HCT116 (cell line): ENCODE results near the gene SERPINI1. TPM values are rescaled to one million over a fixed set of nuclear protein-coding genes. Genes with fewer than 3 reads are reported as not detected.

Source experiments
- ATAC-seq: fragments of 200-7000 bp; cut with Tn5 transposase; 2 replicates; pipeline ENCODE4 v1.9.1; 2020; ENCODE audit warnings: mild to moderate bottlenecking, moderate library complexity
- BruUV-seq: library from RNA; stranded (reverse); fragments of 400-500 nt; replicated peaks from 2 replicates; lab custom pipeline; 2021; lab: Mats Ljungman, UMichigan
- CTCF ChIA-PET: fragments of 300-600 bp; sonication (Branson Sonifier 250); formaldehyde crosslinking; loops from one replicate; lab custom pipeline; 2021; ENCODE audit warnings: antibody characterized with exemption; lab: Charles Lee
- POLR2A ChIA-PET: fragments of 300-600, 350-600 bp; sonication (Branson Sonifier 250); formaldehyde crosslinking; loops from one replicate; lab custom pipeline; 2021; ENCODE audit warnings: antibody characterized with exemption; lab: Charles Lee
- RAD21 ChIA-PET, 2 experiments: fragments of 300-600 bp; sonication (Branson Sonifier 250); formaldehyde crosslinking; loops; one replicate each; lab custom pipeline; 2023; ENCODE audit warnings: low total read pairs in 2 of 2; ENCODE audit not compliant: uncharacterized antibody in 2 of 2, unreplicated experiment in 2 of 2, low non-redundant PET in 1 of 2; lab: Charles Lee
- DNase-seq: peaks from one replicate; pipeline ENCODE4 v3.0.0-alpha.2; 2010; ENCODE audit warnings: low read depth, low spot score
- H2AFZ ChIP-seq: fragments of 200-600 bp; shearing (Covaris generic), sonication (generic); 2 replicates; pipeline ENCODE4 v1.6.1; 2017; ENCODE audit warnings: low read depth, mixed run types, mixed read lengths, antibody characterized with exemption, low read length; ENCODE audit not compliant: poor library complexity, severe bottlenecking
- H3K27ac ChIP-seq: 2 replicates; pipeline ENCODE4 v1.5.1; 2012; ENCODE audit warnings: low read depth, low read length
- H3K27me3 ChIP-seq: fragments of 200-600 bp; sonication (generic); 2 replicates; pipeline ENCODE4 v1.6.1; 2016; ENCODE audit warnings: mixed run types, low read length, mixed read lengths; ENCODE audit not compliant: insufficient read depth
- H3K36me3 ChIP-seq, 2 experiments: fragments of 200-500 bp in 1 of 2; fragments of 200-600 bp in 1 of 2; sonication (Bioruptor generic) in 1 of 2; sonication (generic) in 1 of 2; 2 replicates each; pipeline versions ENCODE4 v1.5.1 to v1.6.1; 2014 to 2016; ENCODE audit warnings: low read length in 2 of 2, inconsistent platforms in 1 of 2, mixed read lengths in 1 of 2, mixed run types in 1 of 2; ENCODE audit not compliant: insufficient read depth in 2 of 2, control insufficient read depth in 1 of 2
- H3K4me1 ChIP-seq, 2 experiments: fragments of 200-600 bp in 1 of 2; sonication (generic) in 1 of 2; 2 replicates each; pipeline versions ENCODE4 v1.5.1 to v1.6.1; 2012 to 2017; ENCODE audit warnings: low read length in 2 of 2, inconsistent platforms in 1 of 2, mild to moderate bottlenecking in 1 of 2, mixed read lengths in 1 of 2, mixed run types in 1 of 2, moderate library complexity in 1 of 2; ENCODE audit not compliant: insufficient read depth in 2 of 2, control insufficient read depth in 1 of 2
- H3K4me2 ChIP-seq: fragments of 200-600 bp; sonication (generic); 2 replicates; pipeline ENCODE4 v1.6.1; 2017; ENCODE audit warnings: mixed run types, low read length, mixed read lengths
- H3K4me3 ChIP-seq, 2 experiments: fragments of 200-600 bp in 1 of 2; sonication (generic) in 1 of 2; replicated peaks in 1 of 2; 2 replicates each; pipeline ENCODE4 v1.5.1; 2011 to 2016; ENCODE audit warnings: low read length in 2 of 2, control low read depth in 1 of 2, low read depth in 1 of 2, mild to moderate bottlenecking in 1 of 2, mixed read lengths in 1 of 2, mixed run types in 1 of 2
- H3K79me2 ChIP-seq: fragments of 200-600 bp; sonication (generic); 2 replicates; pipeline ENCODE4 v1.6.1; 2017; ENCODE audit warnings: mild to moderate bottlenecking, mixed run types, low read length, moderate library complexity, mixed read lengths; ENCODE audit not compliant: insufficient read depth
- H3K9ac ChIP-seq: fragments of 200-600 bp; sonication (generic); 2 replicates; pipeline ENCODE4 v1.6.1; 2016; ENCODE audit warnings: low read length, mixed read lengths
- H3K9me2 ChIP-seq: fragments of 200-600 bp; sonication (generic), shearing (Covaris generic); 2 replicates; pipeline ENCODE4 v1.6.1; 2017; ENCODE audit warnings: mixed run types, mild to moderate bottlenecking, moderate library complexity; ENCODE audit not compliant: insufficient read depth
- H3K9me3 ChIP-seq, 2 experiments: fragments of 200-500 bp in 1 of 2; fragments of 200-600 bp in 1 of 2; sonication (Bioruptor generic) in 1 of 2; sonication (generic) in 1 of 2; 2 replicates each; pipeline ENCODE4 v1.6.1; 2014 to 2017; ENCODE audit warnings: low read length in 2 of 2, mixed read lengths in 2 of 2, inconsistent platforms in 1 of 2, low read depth in 1 of 2, mild to moderate bottlenecking in 1 of 2, mixed run types in 1 of 2, moderate library complexity in 1 of 2; ENCODE audit not compliant: control insufficient read depth in 1 of 2, insufficient read depth in 1 of 2
- H4K20me1 ChIP-seq: fragments of 200-600 bp; sonication (generic), shearing (Covaris generic); 2 replicates; pipeline ENCODE4 v1.6.1; 2017; ENCODE audit warnings: mixed run types, mild to moderate bottlenecking, moderate library complexity; ENCODE audit not compliant: insufficient read depth
- JUND ChIP-seq: IDR thresholded peaks from 2 replicates; pipeline ENCODE4 v1.6.1; 2012
- POLR2A ChIP-seq: IDR thresholded peaks from 2 replicates; pipeline ENCODE4 v1.7.0; 2011; ENCODE audit warnings: borderline replicate concordance; ENCODE audit not compliant: insufficient read depth, insufficient read length; ENCODE audit errors: extremely low read depth
- RAD21 ChIP-seq: IDR thresholded peaks from 2 replicates; pipeline ENCODE4 v1.6.1; 2012; ENCODE audit warnings: low read depth, mild to moderate bottlenecking
- TCF7L2 ChIP-seq: IDR thresholded peaks from 2 replicates; pipeline ENCODE4 v1.7.0; 2011; ENCODE audit warnings: borderline replicate concordance, inconsistent platforms; ENCODE audit not compliant: insufficient read depth, insufficient read length; ENCODE audit errors: extremely low read depth
- YY1 ChIP-seq: IDR thresholded peaks from 2 replicates; pipeline ENCODE4 v1.6.1; 2011; ENCODE audit warnings: low read length, low read depth, moderate library complexity, mild to moderate bottlenecking; ENCODE audit not compliant: insufficient replicate concordance; ENCODE audit errors: extremely low read depth
- ZNF274 ChIP-seq: fragments of 200-500 bp; sonication (Bioruptor generic); IDR thresholded peaks from 2 replicates; pipeline ENCODE4 v1.6.1; 2014; ENCODE audit warnings: mild to moderate bottlenecking, low read depth, low read length, inconsistent platforms
- intact Hi-C: fragments of 100-400 bp; cut with micrococcal nuclease; formaldehyde crosslinking; loops from 2 replicates; pipeline ENCODE4 v1.10.0; 2022
- total RNA-seq: library from RNA; stranded (reverse); gene quantifications from one replicate; pipeline ENCODE4 v1.2.1, GENCODE V29; 2021; ENCODE audit not compliant: unreplicated experiment

Gene SERPINI1
- total RNA-seq, 1 experiment from 2014 or later = 6.5 TPM

DNA sequence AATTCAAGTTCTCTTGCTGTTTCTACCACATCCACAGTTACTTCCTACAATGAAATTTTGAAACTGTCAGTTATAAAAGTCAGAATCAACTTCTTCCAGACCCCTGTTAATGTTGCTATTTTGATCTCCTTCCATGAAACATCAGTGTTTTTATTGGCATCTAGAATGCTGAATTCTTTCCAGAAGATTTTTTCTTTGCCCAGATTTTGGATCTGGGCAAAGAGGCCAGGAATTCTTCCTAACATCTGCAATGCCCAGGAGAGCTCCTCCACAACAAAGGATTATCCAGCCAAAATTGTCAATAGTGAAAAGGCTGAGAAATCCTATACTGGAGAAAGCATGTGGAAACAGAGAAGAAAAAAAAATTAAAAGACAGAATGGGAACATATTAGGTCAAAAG, 75.5 kb downstream of the SERPINI1 start:
- DNase-seq (no peak), ATAC-seq (no peak)
- Histone ChIP-seq H3K4me2 (no peak overlapping the region), H3K36me3 (no peaks in the 10 kb centered on the region), H3K9me3 (no peaks in the 10 kb centered on the region), H3K27ac (no peak overlapping the region), H3K9ac (no peak overlapping the region), H3K79me2 (no peaks in the 10 kb centered on the region), H2AFZ (no peak overlapping the region), H3K27me3 (no peaks in the 10 kb centered on the region), H3K9me2 (no peaks in the 10 kb centered on the region), H3K4me3 (no peak overlapping the region), H4K20me1 (no peaks in the 10 kb centered on the region), H3K4me1 (no peaks in the 10 kb centered on the region)
- POLR2A ChIA-PET = no interaction called here
- intact Hi-C loops = no loop called here
- TF ChIP-seq RAD21 (no peak), TCF7L2 (no peak), ZNF274 (no peak)
- CTCF ChIA-PET = no interaction called here
- BruUV-seq = no TSS peak
- RAD21 ChIA-PET = no interaction called here

DNA sequence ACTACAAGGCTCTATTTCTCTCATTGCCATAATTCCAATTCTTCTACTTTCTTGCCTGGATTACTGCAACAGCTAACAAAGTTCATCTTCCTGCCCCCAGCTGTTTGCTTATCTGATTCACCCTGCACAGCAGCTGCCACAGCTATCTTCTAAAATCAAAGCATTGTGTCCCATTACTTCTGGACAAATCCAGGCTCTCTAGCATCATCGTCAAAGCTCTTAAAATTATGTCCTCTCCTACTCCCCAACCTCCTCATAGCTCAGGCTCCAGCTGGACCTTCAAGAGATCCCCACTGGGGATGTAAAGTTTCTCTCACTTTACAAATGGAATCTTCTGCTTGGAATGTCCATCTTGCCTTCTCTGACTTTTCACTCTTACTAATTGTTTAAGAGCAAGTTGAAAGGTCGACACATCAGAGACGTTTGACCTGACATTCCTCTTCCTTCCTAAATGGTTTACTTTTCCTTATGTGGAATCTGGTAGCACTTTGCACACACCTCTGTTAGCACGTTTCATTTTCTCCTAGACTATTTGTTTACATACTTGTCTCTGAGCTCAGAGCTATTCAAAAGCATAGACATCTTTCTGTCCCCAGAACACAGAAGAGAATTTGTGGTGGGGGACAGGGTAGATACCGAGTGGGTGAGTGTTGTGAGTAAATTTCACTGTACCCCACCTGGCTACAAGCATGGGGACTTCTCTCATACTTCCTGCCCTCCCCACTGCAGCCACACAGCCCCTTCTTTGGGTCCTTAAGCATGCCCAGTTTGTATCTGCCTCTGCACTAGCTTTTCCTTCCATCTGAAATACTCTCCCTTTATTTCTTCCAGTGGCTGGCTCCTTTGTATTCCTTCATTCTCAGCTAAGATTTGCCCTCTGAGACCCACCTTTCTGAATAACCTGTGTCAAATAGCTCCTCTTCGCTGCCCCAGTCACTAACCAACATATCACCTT, 77.9 kb downstream of the SERPINI1 start:
- Histone ChIP-seq H3K27ac (no peak overlapping the region), H3K9me2 (no peaks in the 10 kb centered on the region), H3K36me3 (no peaks in the 10 kb centered on the region), H3K27me3 (no peaks in the 10 kb centered on the region), H3K9ac (no peak overlapping the region), H3K4me1 (no peaks in the 10 kb centered on the region), H2AFZ (no peak overlapping the region), H3K9me3 (no peaks in the 10 kb centered on the region), H3K79me2 (no peaks in the 10 kb centered on the region), H3K4me3 (no peak overlapping the region), H4K20me1 (no peaks in the 10 kb centered on the region), H3K4me2 (no peak overlapping the region)
- ChIA-PET CTCF (no interaction called here), POLR2A (no interaction called here), RAD21 (no interaction called here)
- TF ChIP-seq YY1 (no peak), POLR2A (no peak), JUND (no peak)
- DNase-seq = no peak
- intact Hi-C loops = no loop called here
- no TSS peak for BruUV-seq
- ATAC-seq = no peak
